ENCODE data around the gene OPCML.

GRCh38 chr11:132865623-132866022 lies 666.7 kb downstream of the OPCML start:
- TF ChIP-seq CTCF (conservative IDR thresholded peaks at IDR 0.05 in 1 of 2, IDR thresholded peaks at IDR 0.05 in 1 of 2; ENCODE audit: extremely low read depth in 1 of 2, insufficient read depth in 1 of 2, low read depth in 1 of 2, low read length in 2 of 2) (no peak), EZH2 (IDR thresholded peaks at IDR 0.05; ENCODE audit: borderline replicate concordance, low read length) (no peak)

All from mammary epithelial cell (primary cell).